ENCODE data around the gene ANKRD30A. TPM values are rescaled to one million over a fixed set of nuclear protein-coding genes. Genes with fewer than 3 reads are reported as not detected.
"Not testable (repeated sequence)": the region's sequence is repeated elsewhere in the genome, so short reads cannot be mapped to it uniquely, and the experiment has no call there.

ANKRD30A gene
- total RNA-seq: not detected in 2 replicates

GRCh38 chr10:37125191-37125732, at the start of gene ANKRD30A:
Gene ANKRD30A (plus strand): TSS chr10:37125598. CDS start chr10:37125788, 190 bp downstream.
- no peak for DNase-seq (ENCODE audit: low read depth in 2 of 2)

DNA sequence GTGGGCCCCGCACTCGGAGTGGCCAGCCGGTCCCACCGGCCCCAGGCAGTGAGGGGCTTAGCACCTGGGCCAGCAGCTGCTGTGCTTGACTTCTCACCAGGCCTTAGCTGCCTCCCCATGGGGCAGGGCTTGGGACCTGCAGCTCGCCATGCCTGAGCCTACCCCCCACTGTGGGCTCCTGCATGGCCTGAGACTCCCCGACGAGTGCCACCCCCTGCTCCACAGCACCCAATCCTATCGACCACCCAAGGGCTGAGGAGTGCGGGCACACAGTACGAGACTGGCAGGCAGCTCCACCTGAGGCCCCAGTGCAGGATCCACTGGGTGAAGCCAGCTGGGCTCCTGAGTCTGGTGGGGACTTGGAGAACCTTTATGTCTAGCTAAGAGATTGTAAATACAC, 49.3 kb upstream of the ANKRD30A start:
- DNase-seq (ENCODE audit: low read depth in 2 of 2): not testable (repeated sequence)

GRCh38 chr10:37095792-37096573, 29.4 kb upstream of the ANKRD30A start:
- no peak for DNase-seq (ENCODE audit: low read depth in 2 of 2)

- no peak for DNase-seq (ENCODE audit: low read depth in 2 of 2)
Measured at GRCh38 chr10:37101261-37101660, 24.1 kb upstream of the ANKRD30A start.

DNA sequence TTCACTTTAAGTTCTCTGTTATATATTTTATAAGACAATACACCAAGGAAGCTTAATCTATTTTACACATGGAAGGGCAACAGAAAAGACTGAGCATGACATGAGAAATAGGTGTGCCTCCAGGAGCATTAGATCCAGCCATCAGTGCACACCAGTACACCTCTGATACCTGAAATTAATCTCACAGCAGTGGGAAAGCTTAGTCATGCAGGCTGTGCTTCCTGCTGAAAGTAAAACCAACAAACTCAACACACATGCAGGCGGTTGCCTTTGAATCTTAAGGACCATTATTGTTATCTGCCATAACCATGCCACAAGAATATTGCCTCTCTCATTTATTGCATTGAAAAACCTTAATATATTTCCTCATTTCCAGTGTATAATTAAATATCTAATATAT, 16.4 kb upstream of the ANKRD30A start:
- DNase-seq (ENCODE audit: low read depth in 2 of 2): no peak

DNA sequence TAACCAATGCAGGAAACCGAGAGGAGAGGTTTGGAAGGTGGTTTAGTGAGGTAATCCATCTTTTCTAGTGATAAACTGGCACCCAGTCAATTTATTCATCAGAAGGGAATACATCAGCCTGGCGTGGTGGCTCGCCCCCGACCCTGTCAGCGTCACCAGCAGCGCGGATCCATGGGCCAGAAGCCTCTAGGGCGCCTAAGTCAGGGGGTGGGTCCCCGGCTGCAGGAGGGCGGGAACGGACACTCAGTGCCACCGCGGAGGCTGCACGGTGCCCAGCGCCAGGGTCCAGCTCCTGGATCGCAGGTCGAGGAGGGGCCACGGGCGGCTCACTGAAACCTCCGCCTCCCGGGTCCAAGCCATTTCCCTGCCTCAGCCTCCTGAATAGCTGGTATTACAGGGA, 866 bp upstream of the ANKRD30A start:
- no peak for DNase-seq (ENCODE audit: low read depth in 2 of 2)

- DNase-seq (ENCODE audit: low read depth in 2 of 2): no peak
Measured at GRCh38 chr10:37125921-37126320, 523 bp downstream of the ANKRD30A start.

DNA sequence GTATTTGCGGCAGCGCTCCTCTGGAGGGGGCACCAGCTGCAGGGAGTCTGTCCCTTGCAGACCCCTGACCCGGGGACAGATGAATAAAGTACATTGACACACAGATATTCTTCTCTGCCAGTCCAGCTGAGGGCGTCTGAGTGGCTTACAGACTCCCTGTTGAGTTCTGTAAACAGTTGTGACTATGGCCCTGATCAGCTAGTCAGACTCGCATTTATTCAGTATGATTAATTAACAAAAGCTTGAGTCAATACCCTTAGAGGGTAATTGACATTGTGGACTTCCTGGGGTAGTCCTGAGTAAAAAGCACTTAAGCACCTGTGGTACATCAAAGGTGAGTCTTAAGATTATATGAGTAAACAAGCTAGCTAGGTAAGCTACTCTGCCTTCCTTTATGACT, 21.0 kb downstream of the ANKRD30A start:
- DNase-seq (ENCODE audit: low read depth in 2 of 2): no peak

DNA sequence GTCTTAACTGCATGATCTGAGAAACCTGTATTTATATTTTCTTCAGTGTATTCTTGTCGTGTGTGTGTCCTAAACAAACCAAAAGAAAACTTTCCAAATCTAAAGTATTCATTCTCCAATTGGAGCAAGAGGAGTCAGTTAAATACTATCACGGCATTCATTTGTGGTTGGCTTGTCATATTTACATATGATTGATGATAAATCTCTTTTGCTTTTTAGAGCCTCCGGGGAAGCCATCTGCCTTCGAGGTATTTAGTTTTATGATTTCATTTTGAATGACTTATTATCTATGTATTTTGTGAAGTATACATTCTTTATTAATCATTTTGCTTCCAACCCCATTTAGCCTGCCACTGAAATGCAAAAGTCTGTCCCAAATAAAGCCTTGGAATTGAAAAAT, 37.0 kb downstream of the ANKRD30A start:
- DNase-seq (ENCODE audit: low read depth in 2 of 2): not testable (repeated sequence)

DNA sequence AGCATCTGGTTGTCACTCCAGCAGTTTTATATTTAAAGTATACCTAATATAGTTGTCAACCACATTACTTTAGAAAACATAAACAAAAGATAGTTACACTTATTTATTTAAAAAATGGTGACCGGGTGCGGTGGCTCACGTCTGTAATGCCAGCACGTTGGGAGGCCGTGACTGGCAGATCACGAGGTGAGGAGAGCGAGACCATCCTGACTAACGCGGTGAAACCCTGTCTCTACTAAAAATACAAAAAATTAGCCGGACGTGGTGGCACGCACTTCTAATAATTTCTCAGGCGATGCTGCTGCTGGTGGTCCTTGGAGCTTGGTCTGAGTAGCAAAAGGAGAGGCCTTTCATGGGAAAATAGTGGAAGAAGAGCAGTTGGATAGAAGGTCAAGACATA, 46.5 kb downstream of the ANKRD30A start:
- DNase-seq (ENCODE audit: low read depth in 2 of 2): not testable (repeated sequence)

DNA sequence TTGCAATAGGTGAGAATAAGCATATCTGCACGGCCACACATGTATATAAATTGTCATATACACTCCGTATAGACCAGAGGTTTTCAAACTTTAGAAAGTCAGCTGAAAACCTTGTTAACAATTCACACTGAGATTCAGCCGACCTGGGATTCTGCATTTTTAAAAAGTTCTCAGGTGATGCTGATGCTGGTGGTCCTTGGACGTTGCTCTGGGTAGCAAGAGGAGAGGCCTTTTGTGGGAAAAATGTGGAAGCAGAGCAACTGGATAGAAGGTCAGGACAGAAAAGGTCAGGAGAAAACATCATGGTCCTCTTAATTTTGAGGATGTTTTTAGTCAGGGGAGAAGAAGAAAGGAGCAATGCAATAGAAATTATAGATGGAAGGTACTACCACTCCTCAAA, 52.9 kb downstream of the ANKRD30A start:
- DNase-seq (ENCODE audit: low read depth in 2 of 2): not testable (repeated sequence)

- DNase-seq (ENCODE audit: low read depth in 2 of 2): not testable (repeated sequence)
Measured at GRCh38 chr10:37182719-37183118, 57.3 kb downstream of the ANKRD30A start.

DNA sequence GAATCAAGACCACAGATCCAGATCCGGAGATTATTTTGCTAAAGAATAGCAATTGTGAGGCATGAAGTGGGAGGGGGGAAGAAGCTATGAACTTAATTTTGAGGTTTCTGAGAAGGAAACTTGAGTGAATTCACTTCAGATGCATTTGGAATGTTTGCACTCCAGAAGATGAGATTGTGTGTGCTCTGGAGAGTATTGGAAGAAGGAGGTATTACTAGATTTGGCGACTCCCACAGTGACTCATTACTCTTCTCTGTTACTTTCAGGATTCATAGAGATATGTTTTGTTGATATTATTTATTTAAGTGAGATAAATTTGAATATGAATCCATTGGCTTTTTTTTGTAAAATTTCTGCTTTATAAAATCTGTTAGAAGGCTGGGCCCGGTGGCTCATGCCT, 80.7 kb downstream of the ANKRD30A start:
- DNase-seq (ENCODE audit: low read depth in 2 of 2): no peak

- DNase-seq (ENCODE audit: low read depth in 2 of 2): no peak
Measured at GRCh38 chr10:37220866-37221265, 95.5 kb downstream of the ANKRD30A start.

- no peak for DNase-seq (ENCODE audit: low read depth in 2 of 2)
Measured at GRCh38 chr10:37222046-37222445, 96.6 kb downstream of the ANKRD30A start.

DNA sequence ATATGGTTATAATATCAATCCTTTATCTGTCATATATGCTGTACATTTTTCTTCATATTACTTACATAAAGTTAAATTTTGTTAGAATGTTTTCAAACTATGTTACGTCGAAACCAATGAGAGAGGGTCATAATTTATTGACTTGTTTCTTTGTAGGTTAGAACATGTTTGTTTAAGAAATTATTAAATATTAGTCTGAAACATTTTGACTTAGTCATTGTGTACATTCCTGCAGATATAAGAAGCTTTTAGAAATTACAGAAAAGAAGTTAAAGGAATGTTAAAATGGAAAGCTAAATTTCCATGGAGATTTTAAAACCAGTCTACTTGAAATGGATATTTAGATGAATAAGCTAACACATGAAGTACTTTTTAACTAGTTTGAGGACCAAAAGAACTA, 99.8 kb downstream of the ANKRD30A start:
- DNase-seq (ENCODE audit: low read depth in 2 of 2): no peak

- no peak for DNase-seq (ENCODE audit: low read depth in 2 of 2)
Measured at GRCh38 chr10:37226524-37226923, 101.1 kb downstream of the ANKRD30A start.

DNA sequence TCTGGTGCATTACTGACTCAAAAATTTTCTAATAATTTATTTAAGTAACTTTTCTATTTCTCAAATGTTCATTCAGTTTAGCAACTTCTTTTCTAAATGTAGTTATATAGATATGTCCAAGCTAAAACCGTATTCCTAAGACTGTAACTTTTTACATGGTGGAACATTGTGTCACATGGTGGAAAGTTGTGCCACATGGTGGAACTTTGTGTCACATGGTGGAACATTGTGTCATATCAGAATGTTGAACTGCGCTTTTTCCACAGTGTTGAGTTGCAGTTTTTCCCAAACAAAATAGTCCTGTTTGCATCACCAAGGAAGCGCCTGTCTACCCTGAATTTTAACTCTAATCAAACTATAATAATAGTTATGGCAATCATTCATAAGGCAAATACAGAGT, 109.3 kb downstream of the ANKRD30A start:
- no peak for DNase-seq (ENCODE audit: low read depth in 2 of 2)

DNA sequence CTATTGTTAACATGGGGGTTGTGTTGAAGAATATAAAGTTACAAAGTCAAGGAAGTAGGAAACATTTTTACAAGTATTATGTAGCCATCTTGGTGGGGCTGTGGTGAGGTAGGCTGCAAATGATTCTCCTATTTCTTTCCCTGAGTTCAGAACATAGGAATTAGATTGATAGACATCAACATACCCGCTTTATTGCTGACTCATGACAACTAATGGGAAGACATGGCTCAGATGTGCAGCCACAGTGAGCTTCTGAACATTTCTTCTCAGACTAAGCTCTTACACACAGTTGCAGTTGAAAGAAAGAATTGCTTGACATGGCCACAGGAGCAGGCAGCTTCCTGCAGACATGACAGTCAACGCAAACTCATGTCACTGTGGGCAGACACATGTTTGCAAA, 110.7 kb downstream of the ANKRD30A start:
- no peak for DNase-seq (ENCODE audit: low read depth in 2 of 2)

- DNase-seq (ENCODE audit: low read depth in 2 of 2): no peak
Measured at GRCh38 chr10:37240223-37240622, 114.8 kb downstream of the ANKRD30A start.

DNA sequence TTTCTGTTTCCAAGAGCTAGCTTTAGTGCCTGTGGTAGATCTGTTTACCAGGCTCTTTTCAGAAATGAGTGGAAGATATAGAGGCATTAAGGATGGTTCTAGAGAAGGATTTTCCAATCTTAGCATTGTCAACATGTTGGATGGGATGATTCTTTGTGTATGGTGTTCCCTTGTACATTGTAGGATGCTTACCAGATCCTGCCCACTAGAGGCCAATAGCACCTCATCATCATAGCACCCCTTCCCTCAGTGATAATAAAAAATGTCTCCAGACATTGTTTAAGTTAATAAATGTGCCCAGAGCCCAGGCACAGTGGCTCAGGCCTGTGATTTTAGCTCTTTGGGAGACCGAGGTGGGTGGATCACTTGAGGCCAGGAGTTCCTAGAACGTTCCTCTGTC, 121.2 kb downstream of the ANKRD30A start:
- no peak for DNase-seq (ENCODE audit: low read depth in 2 of 2)

DNA sequence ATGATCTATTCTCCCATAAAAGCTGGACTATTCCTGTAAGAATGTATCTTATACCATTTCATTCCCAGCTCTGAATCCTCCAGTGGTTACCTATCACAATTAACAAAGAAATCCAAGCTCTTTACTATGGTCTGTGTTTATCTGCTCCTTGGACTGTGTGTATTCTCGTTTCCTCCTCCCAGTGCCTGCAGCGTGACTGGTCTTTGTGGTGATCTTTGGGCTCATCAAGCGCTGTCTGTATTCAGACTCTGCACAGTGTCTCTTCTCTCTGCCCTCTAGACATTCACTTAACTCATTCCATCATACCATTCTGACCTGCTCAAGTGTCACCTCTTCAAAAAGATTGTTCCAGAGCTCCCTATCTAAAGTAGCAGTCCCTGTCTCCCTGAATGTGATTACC, 130.4 kb downstream of the ANKRD30A start:
- not testable (repeated sequence) for DNase-seq (ENCODE audit: low read depth in 2 of 2)

- no peak for DNase-seq (ENCODE audit: low read depth in 2 of 2)
Measured at GRCh38 chr10:37263304-37263703, 137.9 kb downstream of the ANKRD30A start.
